Peyer's patch (tissue), 4 donors: ENCODE measurements around the gene GRAMD4. TPM values are rescaled to one million over a fixed set of nuclear protein-coding genes. Genes with fewer than 3 reads are reported as not detected.

Experiments
- DNase-seq, 3 donors: peaks; one replicate each; pipeline ENCODE4 v3.0.0-alpha.2; 2017 to 2019
- H3K27ac ChIP-seq, 4 donors: fragments of 200-600 bp; sonication (generic); one replicate each; pipeline ENCODE4 v1.5.1; 2016 to 2019
- H3K27me3 ChIP-seq, 2 donors: fragments of 200-600 bp; sonication (generic); one replicate each; pipeline ENCODE4 v1.5.1; 2019
- H3K36me3 ChIP-seq, 3 donors: fragments of 200-600 bp; sonication (generic); one replicate each; pipeline ENCODE4 v1.5.1; 2016 to 2019
- H3K4me1 ChIP-seq, 4 donors: fragments of 200-600 bp; sonication (generic); one replicate each; pipeline ENCODE4 v1.5.1; 2016 to 2019
- H3K4me3 ChIP-seq, 4 donors: fragments of 200-600 bp; sonication (generic); 1 replicate in 3 of 4; 2 replicates in 1 of 4; pipeline ENCODE4 v1.5.1; 2016 to 2019; ENCODE audit warnings: mild to moderate bottlenecking in 1 of 4
- H3K9me3 ChIP-seq, 4 donors: fragments of 200-600 bp; sonication (generic); one replicate each; pipeline ENCODE4 v1.5.1; 2016 to 2019; ENCODE audit warnings: mild to moderate bottlenecking in 1 of 4
- CTCF ChIP-seq, 6 experiments: fragments of 450-650 bp in 4 of 6; fragments of 200-600 bp in 2 of 6; sonication (generic) in 1 of 6; IDR thresholded peaks; one replicate each; pipeline ENCODE4 v1.5.1; 2017 to 2019; ENCODE audit warnings: antibody characterized with exemption in 6 of 6, mild to moderate bottlenecking in 3 of 6, moderate library complexity in 1 of 6
- POLR2A ChIP-seq, 2 donors: fragments of 450-650 bp; IDR thresholded peaks; one replicate each; pipeline ENCODE4 v1.5.1; 2017; ENCODE audit warnings: antibody characterized with exemption in 2 of 2, mild to moderate bottlenecking in 2 of 2, moderate library complexity in 2 of 2
- total RNA-seq, 4 donors: library from RNA; depleted of rRNA; stranded (reverse); fragments of >200 nt; gene quantifications; one replicate each; pipeline ENCODE4 v1.1.0, GENCODE V29; 2016

The GRAMD4 gene
- total RNA-seq, 4 donors from 2014 or later = 98.2 to 428 (median 422) TPM

DNA sequence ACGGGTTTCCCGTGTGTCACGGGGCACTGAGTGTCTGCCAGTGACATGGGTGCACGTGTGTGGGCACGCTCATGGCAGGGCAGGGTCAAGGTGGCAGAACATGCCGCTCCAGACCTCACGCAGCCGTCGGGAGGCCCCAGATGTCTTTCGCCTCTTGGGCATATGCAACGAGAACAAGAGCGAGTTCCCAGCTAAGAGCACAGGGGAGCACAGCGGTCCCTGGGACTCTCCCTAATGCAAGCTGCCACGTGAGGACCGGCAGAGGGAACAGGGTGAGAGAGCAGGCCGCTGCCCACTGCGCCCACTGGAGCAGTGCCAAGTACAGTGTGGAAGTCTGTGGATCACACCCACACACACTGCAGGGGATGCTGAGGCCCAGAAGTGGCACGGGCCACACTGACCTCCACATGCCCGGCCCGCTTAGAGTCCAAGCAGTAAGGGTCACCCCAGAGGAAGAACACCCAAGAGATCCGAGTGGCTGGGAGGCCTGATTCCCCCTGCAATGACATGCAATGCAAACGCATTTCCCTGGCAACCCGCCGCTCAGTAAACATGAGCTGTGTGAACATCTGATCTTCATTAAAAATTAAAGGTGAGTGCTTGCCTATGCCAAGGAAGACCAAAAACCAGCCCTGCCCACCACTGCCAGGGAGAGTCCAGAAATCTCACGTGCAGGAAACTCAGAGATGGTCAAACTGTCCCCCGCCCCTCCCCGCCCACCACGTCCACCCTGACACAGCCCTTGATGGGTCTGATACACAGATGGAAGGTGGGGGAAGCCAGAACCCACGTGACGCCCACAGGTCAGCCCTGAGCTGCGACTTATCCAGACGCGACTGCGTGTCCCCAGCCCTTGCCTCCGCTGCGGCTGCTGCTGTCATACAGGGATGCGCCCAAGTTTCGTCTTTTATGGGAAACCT is 106.1 kb downstream of the GRAMD4 start:
- Histone ChIP-seq H3K9me3 (no peaks in the 10 kb centered on the region), H3K36me3 (peaks cover 0 to 45% (median 0%) of the 10 kb centered on the region in 3 donors), H3K4me1 (peaks cover 0 to 49% (median 8%) of the 10 kb centered on the region in 4 donors), H3K27ac (no peak overlapping the region), H3K4me3 (no peak overlapping the region), H3K27me3 (no peaks in the 10 kb centered on the region)
- TF ChIP-seq POLR2A (IDR thresholded peaks at IDR 0.05) (no peak), CTCF (IDR thresholded peaks at IDR 0.05) (no peak)
- no peak for DNase-seq

- Histone ChIP-seq H3K27ac (no peak overlapping the region), H3K4me3 (no peak overlapping the region), H3K36me3 (peaks cover 0 to 42% (median 0%) of the 10 kb centered on the region in 3 donors), H3K27me3 (no peaks in the 10 kb centered on the region), H3K9me3 (no peaks in the 10 kb centered on the region), H3K4me1 (peaks cover 0 to 55% (median 9%) of the 10 kb centered on the region in 4 donors)
- no peak for DNase-seq
- no peak for TF ChIP-seq CTCF (IDR thresholded peaks at IDR 0.05)
- no peak for TF ChIP-seq POLR2A (IDR thresholded peaks at IDR 0.05)
These were observed 106.8 kb downstream of the GRAMD4 start for GRCh38 chr22:46726986-46727317.

GRCh38 chr22:46727813-46728364 is 107.7 kb downstream of the GRAMD4 start:
- Histone ChIP-seq H3K27ac (peak overlapping the region in 2 of 4 donors; percentile 51 to 55), H3K4me1 (peaks cover 0 to 64% (median 10%) of the 10 kb centered on the region in 4 donors), H3K27me3 (no peaks in the 10 kb centered on the region), H3K9me3 (no peaks in the 10 kb centered on the region), H3K36me3 (peaks cover 0 to 42% (median 0%) of the 10 kb centered on the region in 3 donors), H3K4me3 (no peak overlapping the region)
- no peak for DNase-seq
- peak in 1 of 2 donors; percentile 22 for TF ChIP-seq POLR2A (IDR thresholded peaks at IDR 0.05)
- no peak for TF ChIP-seq CTCF (IDR thresholded peaks at IDR 0.05)

- H3K4me1 ChIP-seq = peaks cover 0 to 68% (median 10%) of the 10 kb centered on the region in 4 donors
- peak overlapping the region in 2 of 4 donors; percentile 51 to 55 for H3K27ac ChIP-seq
- DNase-seq = no peak
- H3K4me3 ChIP-seq = no peak overlapping the region
- H3K9me3 ChIP-seq = no peaks in the 10 kb centered on the region
- no peaks in the 10 kb centered on the region for H3K27me3 ChIP-seq
- no peak for TF ChIP-seq CTCF (IDR thresholded peaks at IDR 0.05)
- no peak for TF ChIP-seq POLR2A (IDR thresholded peaks at IDR 0.05)
- H3K36me3 ChIP-seq = peaks cover 0 to 42% (median 0%) of the 10 kb centered on the region in 3 donors
These were observed 108.3 kb downstream of the GRAMD4 start for GRCh38 chr22:46728470-46728869.

Other genes with a start within 250 kb of the GRAMD4 start
- 10 to 100 TPM in 1 of 4 donors, 1 to 10 TPM in 3; 1.1 to 22.3 (median 1.5) TPM for gene CELSR1, start 82.8 kb upstream of the GRAMD4 start, total RNA-seq
- gene CERK, start 117.9 kb downstream of the GRAMD4 start, total RNA-seq = 100 to 1,000 TPM in 1 of 4 donors, 10 to 100 TPM in 3; 89.1 to 131 (median 94.7) TPM
- 10 to 100 TPM; 42.6 to 70.4 (median 55.1) TPM for gene TBC1D22A, start 142.3 kb downstream of the GRAMD4 start, total RNA-seq